Thoracic aorta (tissue), 2 donors: Measurements from ENCODE around the gene RDH13. TPM values are rescaled to one million over a fixed set of nuclear protein-coding genes. Genes with fewer than 3 reads are reported as not detected.
"Not testable (repeated sequence)": the region's sequence is repeated elsewhere in the genome, so short reads cannot be mapped to it uniquely, and the experiment has no call there.

Experiments used
- ATAC-seq: fragments of 150-250 bp; one replicate; pipeline ENCODE4 v1.8.0; 2017; ENCODE audit warnings: low read depth; ENCODE audit not compliant: insufficient number of reproducible peaks, low FRiP score
- DNase-seq: peaks from one replicate; pipeline ENCODE4 v3.0.0-alpha.2; 2020; ENCODE audit warnings: low spot score
- H3K27ac ChIP-seq, 2 donors: fragments of 200-600 bp; sonication (generic); 1 replicate in 1 of 2; 2 replicates in 1 of 2; pipeline ENCODE4 v1.5.1; 2016; ENCODE audit warnings: mild to moderate bottlenecking in 2 of 2, moderate library complexity in 2 of 2
- H3K27me3 ChIP-seq: fragments of 200-600 bp; sonication (generic); replicated peaks from 2 replicates; pipeline ENCODE4 v1.6.0; 2016; ENCODE audit warnings: mild to moderate bottlenecking; ENCODE audit not compliant: insufficient read depth
- H3K36me3 ChIP-seq: fragments of 200-600 bp; sonication (generic); one replicate; pipeline ENCODE4 v1.5.1; 2016
- H3K4me1 ChIP-seq, 2 donors: fragments of 200-600 bp; sonication (generic); 1 replicate in 1 of 2; 2 replicates in 1 of 2; pipeline versions ENCODE4 v1.5.1 to v1.6.0; 2016; ENCODE audit warnings: low read depth in 2 of 2, mild to moderate bottlenecking in 1 of 2; ENCODE audit not compliant: control insufficient read depth in 1 of 2
- H3K4me3 ChIP-seq: fragments of 200-600 bp; sonication (generic); 2 replicates; pipeline ENCODE4 v1.5.1; 2016; ENCODE audit warnings: mild to moderate bottlenecking
- H3K9me3 ChIP-seq: fragments of 200-600 bp; sonication (generic); 2 replicates; pipeline ENCODE4 v1.5.1; 2016
- total RNA-seq, 2 donors: library from RNA; depleted of rRNA; stranded (reverse); fragments of >200 nt; gene quantifications; one replicate each; pipeline versions ENCODE4 v1.1.0 to v1.2.3, GENCODE V29; 2016
- TF ChIP-seq, protein P1 (sequence below): fragments of 200-600 bp; sonication (generic); IDR thresholded peaks from one replicate; pipeline ENCODE4 v1.5.1; 2019; ENCODE audit warnings: antibody characterized with exemption

RDH13 gene, protein sequence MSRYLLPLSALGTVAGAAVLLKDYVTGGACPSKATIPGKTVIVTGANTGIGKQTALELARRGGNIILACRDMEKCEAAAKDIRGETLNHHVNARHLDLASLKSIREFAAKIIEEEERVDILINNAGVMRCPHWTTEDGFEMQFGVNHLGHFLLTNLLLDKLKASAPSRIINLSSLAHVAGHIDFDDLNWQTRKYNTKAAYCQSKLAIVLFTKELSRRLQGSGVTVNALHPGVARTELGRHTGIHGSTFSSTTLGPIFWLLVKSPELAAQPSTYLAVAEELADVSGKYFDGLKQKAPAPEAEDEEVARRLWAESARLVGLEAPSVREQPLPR
- 10 to 100 TPM; 22.2 to 23.6 TPM for total RNA-seq

DNA sequence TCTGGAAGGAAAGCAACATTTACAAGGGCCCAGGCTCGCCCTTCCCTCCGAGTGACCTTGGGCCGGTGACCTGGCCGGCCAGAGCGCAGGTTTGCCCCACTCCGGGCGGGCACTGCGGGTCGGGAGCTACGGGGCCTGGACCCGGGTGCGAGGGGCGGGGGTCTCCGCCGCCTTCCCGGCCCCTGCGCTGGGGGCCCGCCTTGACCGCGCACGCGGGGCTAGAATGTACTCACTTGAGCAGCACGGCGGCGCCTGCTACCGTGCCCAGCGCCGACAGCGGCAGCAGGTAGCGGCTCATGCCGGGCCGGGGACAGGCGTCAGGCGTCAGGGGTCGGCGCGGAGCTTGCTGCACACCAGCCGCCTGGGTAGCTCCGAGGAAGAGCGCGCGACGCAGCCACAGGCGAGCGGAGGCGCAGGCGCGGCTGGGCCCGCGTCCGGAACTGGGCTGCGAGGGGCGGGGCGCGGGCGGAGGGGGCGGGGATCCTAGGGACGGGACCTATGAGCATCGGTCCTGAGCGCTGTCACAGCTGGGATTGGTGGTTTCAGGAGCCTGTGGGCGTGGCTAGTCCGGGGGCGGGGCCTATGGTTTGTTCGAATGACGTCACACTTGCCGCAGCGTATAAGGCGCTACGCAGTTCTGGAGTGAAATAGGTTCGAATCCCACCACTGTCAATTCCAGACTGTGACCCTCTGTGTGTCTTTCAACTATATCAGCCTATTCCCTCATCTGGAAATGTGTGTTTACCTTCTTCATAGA is at the start of gene RDH13:
Gene RDH13 (minus strand): TSS at position 414 of the 757 bp plus-strand sequence. CDS start 116 bp downstream, at position 298.
- ATAC-seq: peak; percentile 92
- Histone ChIP-seq H3K27ac (peak within 1 kb of the TSS; percentile 55 to 70), H3K4me3 (peak within 1 kb of the TSS; percentile 91), H3K36me3 (peaks cover 8% of the 10 kb centered on the region), H3K27me3 (no peaks in the 10 kb centered on the region), H3K4me1 (peaks cover 3 to 10% of the 10 kb centered on the region in 2 donors), H3K9me3 (no peaks in the 10 kb centered on the region)
- peak; percentile 94 for DNase-seq
- TF ChIP-seq, protein P1, sequence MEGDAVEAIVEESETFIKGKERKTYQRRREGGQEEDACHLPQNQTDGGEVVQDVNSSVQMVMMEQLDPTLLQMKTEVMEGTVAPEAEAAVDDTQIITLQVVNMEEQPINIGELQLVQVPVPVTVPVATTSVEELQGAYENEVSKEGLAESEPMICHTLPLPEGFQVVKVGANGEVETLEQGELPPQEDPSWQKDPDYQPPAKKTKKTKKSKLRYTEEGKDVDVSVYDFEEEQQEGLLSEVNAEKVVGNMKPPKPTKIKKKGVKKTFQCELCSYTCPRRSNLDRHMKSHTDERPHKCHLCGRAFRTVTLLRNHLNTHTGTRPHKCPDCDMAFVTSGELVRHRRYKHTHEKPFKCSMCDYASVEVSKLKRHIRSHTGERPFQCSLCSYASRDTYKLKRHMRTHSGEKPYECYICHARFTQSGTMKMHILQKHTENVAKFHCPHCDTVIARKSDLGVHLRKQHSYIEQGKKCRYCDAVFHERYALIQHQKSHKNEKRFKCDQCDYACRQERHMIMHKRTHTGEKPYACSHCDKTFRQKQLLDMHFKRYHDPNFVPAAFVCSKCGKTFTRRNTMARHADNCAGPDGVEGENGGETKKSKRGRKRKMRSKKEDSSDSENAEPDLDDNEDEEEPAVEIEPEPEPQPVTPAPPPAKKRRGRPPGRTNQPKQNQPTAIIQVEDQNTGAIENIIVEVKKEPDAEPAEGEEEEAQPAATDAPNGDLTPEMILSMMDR: no peak

DNA sequence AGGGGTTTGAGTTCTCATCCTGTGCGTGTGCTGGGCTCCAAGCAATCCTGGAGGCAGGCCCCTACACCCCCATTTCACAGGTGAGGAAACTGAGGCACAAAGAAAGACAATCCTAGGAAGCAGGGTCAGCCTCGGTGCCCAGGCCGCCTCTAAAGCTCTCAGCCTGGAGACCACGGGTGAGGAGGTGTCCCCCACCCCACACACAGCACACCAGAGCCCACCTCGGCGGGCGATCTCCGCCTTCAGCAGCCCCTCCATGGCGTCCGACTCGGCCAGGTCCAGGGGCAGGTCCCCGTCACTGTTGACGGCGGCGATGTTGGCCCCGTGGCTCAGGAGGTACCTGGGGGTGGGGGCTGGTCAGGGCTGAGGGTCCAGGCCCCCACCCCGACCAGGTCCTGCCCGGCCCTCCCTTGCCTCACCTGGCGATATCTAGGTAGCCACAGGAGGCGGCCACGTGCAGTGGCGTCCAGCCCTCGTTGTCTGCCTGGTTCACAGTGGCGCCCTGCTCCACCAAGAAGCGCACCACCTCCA is 49.4 kb upstream of the RDH13 start:
- H3K27ac ChIP-seq: peak overlapping the region; percentile 79 to 92
- H3K4me3 ChIP-seq: no peak overlapping the region
- H3K9me3 ChIP-seq: no peaks in the 10 kb centered on the region
- H3K36me3 ChIP-seq: peaks cover 2% of the 10 kb centered on the region
- no peak for ATAC-seq
- DNase-seq: no peak
- H3K27me3 ChIP-seq: no peaks in the 10 kb centered on the region
- peaks cover 26 to 48% of the 10 kb centered on the region in 2 donors for H3K4me1 ChIP-seq
- TF ChIP-seq, protein P1: no peak

DNA sequence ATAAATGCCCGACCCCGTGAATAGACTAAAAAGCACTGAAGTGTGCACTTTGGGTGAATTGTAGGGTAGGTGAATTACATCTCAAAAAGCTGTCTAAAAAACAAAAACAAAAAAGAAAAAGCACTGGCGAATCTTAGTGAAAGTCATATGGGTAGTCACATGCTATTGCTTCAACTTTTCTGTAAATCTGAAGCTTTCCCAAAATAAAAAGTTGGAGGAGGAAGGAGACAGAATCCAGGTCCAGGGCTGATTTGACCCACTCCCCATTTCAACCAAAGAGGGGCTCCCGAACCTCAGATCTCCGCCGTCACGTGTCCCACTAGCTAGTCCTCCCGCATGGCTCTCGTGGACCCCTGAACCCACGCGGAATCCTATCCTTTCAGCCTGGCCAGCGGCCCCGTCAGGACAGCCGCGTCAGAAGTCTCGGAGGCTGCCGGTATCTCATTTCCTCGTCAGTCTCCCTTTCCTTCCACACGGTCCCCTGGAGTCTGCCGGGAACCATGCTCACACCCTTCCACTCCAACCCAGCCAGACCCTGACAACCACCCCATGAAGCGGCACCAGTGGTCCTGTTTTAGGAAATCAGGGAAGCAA is 48.4 kb upstream of the RDH13 start:
- DNase-seq (no peak), ATAC-seq (no peak)
- no peak overlapping the region for H3K4me3 ChIP-seq
- TF ChIP-seq, protein P1: no peak
- H3K9me3 ChIP-seq: no peaks in the 10 kb centered on the region
- H3K36me3 ChIP-seq: peaks cover 2% of the 10 kb centered on the region
- H3K4me1 ChIP-seq: peaks cover 26 to 48% of the 10 kb centered on the region in 2 donors
- no peaks in the 10 kb centered on the region for H3K27me3 ChIP-seq
- H3K27ac ChIP-seq: peak overlapping the region; percentile 59 to 61

DNA sequence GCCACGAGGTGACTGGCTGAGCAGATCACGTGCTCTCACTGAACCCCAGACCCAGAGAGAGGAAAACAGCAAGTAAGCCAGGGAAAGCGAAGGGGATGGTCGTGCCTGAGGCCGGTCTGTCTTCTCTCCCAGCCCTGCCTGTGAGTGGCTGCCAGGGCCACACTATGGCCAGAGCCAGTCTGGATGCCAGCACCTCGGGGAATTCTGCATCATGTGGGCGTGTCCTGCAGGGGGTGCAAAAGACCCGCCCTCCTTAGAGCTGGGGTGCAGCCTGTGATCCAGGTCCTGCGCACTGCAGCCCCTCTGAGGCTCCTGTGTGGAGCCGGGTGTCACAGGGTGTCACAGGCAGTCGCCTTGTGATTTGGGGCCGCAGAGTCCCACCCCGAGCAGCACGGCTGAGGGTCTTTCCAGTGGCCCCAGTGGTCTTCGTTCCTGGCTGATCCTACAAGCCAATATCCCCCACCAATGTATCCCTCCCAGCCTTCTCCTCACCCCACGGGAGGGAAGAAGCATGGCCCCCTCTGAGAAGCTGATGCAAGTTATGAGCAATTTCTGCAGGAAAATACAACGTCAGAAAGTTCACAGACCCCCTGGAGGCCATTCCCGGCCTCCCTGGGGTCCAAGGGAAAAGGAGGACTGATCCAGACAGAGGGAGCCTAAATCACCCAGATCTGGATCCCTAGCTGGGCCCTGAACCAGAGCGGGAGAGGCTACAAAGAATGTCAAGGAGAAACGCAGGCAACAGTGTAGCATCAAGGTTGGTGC is 46.8 kb upstream of the RDH13 start:
- Histone ChIP-seq H3K36me3 (peaks cover 6% of the 10 kb centered on the region), H3K27ac (no peak overlapping the region), H3K4me1 (peaks cover 16 to 33% of the 10 kb centered on the region in 2 donors), H3K9me3 (no peaks in the 10 kb centered on the region), H3K4me3 (no peak overlapping the region), H3K27me3 (no peaks in the 10 kb centered on the region)
- TF ChIP-seq, protein P1: no peak
- ATAC-seq (no peak), DNase-seq (no peak)

DNA sequence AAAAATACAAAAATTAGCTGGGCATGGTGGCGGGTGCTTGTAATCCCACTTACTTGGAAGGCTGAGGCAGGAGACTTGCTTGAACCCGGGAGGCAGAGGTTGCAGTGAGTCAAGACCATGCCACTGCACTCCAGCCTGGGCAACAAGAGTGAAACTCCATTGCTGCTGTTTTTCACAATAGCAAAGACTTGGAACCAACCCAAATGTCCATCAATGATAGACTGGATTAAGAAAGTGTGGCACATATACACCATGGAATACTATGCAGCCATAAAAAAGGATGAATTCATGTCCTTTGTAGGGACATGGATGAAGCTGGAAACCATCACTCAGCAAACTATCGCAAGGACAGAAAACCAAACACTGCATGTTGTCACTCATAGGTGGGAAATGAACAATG is 44.3 kb upstream of the RDH13 start:
- H3K9me3 ChIP-seq, H3K27me3 ChIP-seq, H3K4me3 ChIP-seq, ATAC-seq, H3K27ac ChIP-seq, DNase-seq, H3K4me1 ChIP-seq: not testable (repeated sequence)
- peaks cover 18% of the 10 kb centered on the region for H3K36me3 ChIP-seq
